Duodenal mucosa (tissue), 2 donors: ENCODE results near the gene MYO1D.

ENCODE experiments used
- H3K27ac ChIP-seq: one replicate; pipeline ENCODE4 v1.7.0; 2013; ENCODE audit warnings: low read depth, low read length
- H3K27me3 ChIP-seq, 2 donors: one replicate each; pipeline ENCODE4 v1.7.0; 2013; ENCODE audit warnings: low read length in 2 of 2, control low read depth in 1 of 2; ENCODE audit not compliant: insufficient read depth in 2 of 2, control insufficient read depth in 1 of 2
- H3K36me3 ChIP-seq, 2 donors: one replicate each; pipeline ENCODE4 v1.7.0; 2013; ENCODE audit warnings: low read length in 2 of 2, control low read depth in 1 of 2; ENCODE audit not compliant: insufficient read depth in 2 of 2, control insufficient read depth in 1 of 2
- H3K4me1 ChIP-seq, 2 donors: one replicate each; pipeline ENCODE4 v1.7.0; 2013; ENCODE audit warnings: low read length in 2 of 2, control low read depth in 1 of 2; ENCODE audit not compliant: insufficient read depth in 2 of 2, control insufficient read depth in 1 of 2
- H3K4me3 ChIP-seq, 2 donors: one replicate each; pipeline ENCODE4 v1.7.0; 2013; ENCODE audit warnings: low read length in 2 of 2, low read depth in 1 of 2
- H3K9ac ChIP-seq, 2 donors: one replicate each; pipeline ENCODE4 v1.7.0; 2013; ENCODE audit warnings: low read length in 2 of 2, low read depth in 1 of 2
- H3K9me3 ChIP-seq, 2 donors: one replicate each; pipeline ENCODE4 v1.7.0; 2013; ENCODE audit warnings: low read length in 2 of 2, control low read depth in 1 of 2; ENCODE audit not compliant: control insufficient read depth in 1 of 2

MYO1D gene

DNA sequence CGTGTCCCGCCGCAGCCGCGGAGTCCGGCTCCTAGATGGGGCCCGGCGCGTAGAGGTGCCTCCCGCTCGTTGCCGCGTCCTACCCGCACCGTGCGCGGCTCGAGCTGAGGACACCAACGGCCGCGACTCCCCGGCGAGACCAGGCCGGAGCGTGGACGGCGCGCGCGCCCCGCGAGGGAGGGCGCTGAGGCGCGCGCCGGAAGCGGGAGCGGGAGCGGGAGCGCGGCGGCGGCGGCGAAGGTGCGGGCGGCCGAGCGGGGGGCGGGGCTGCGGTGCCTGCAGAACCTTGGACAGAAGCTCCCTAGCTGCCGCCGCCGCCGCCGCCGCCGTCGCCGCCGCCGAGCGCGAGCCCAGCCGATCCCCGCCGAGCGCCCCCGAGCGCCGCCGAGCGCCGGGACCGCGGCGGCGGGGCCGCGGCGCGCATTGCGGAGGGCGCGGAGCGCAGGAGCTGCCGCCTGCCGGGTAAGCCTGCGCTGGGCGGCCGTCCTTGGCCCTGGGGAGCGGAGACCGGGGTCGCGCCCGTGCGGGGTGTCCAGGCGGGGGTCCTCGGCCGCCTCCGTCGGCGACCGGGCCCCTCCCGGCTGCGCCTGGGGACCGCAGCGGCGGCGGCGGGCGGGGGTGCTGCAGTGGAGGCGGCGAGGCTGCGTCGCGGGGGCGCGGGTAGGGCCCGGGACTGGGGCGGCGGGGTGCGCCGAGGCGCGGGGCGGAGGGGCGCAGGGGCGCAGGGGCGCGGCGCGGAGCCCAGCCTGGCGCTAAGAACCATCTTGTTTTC, 390.0 kb downstream of the MYO1D start, which contains the start of gene CDK5R1:
CDK5R1 (plus strand) TSS at position 293 of the 772 bp plus-strand sequence. CDS start 628 bp downstream, outside the sequence.
- Histone ChIP-seq H3K27ac (peak within 1 kb of the TSS; percentile 42), H3K27me3 (peaks cover 0 to 3% of the 10 kb centered on the region in 2 donors), H3K36me3 (peaks cover 0 to 7% of the 10 kb centered on the region in 2 donors), H3K4me3 (peak within 1 kb of the TSS; percentile 56 to 62), H3K9me3 (no peaks in the 10 kb centered on the region), H3K9ac (peak within 1 kb of the TSS in 1 of 2 donors; percentile 32), H3K4me1 (peaks cover 6 to 13% of the 10 kb centered on the region in 2 donors)

GRCh38 chr17:32486111-32486700, 390.7 kb downstream of the MYO1D start:
- Histone ChIP-seq H3K4me3 (peak overlapping the region; percentile 47 to 62), H3K27ac (peak overlapping the region; percentile 42), H3K9me3 (no peaks in the 10 kb centered on the region), H3K4me1 (peaks cover 6 to 13% of the 10 kb centered on the region in 2 donors), H3K36me3 (peaks cover 0 to 14% of the 10 kb centered on the region in 2 donors), H3K27me3 (peaks cover 0 to 3% of the 10 kb centered on the region in 2 donors), H3K9ac (no peak overlapping the region)

GRCh38 chr17:32485261-32486110, 391.4 kb downstream of the MYO1D start:
- peaks cover 0 to 3% of the 10 kb centered on the region in 2 donors for H3K27me3 ChIP-seq
- peaks cover 2 to 20% of the 10 kb centered on the region in 2 donors for H3K36me3 ChIP-seq
- H3K4me1 ChIP-seq: peaks cover 6 to 13% of the 10 kb centered on the region in 2 donors
- H3K27ac ChIP-seq: no peak overlapping the region
- no peak overlapping the region for H3K9ac ChIP-seq
- no peaks in the 10 kb centered on the region for H3K9me3 ChIP-seq
- H3K4me3 ChIP-seq: no peak overlapping the region

GRCh38 chr17:32484628-32485027, 392.3 kb downstream of the MYO1D start:
- Histone ChIP-seq H3K36me3 (peaks cover 10 to 25% of the 10 kb centered on the region in 2 donors), H3K27ac (no peak overlapping the region)

DNA sequence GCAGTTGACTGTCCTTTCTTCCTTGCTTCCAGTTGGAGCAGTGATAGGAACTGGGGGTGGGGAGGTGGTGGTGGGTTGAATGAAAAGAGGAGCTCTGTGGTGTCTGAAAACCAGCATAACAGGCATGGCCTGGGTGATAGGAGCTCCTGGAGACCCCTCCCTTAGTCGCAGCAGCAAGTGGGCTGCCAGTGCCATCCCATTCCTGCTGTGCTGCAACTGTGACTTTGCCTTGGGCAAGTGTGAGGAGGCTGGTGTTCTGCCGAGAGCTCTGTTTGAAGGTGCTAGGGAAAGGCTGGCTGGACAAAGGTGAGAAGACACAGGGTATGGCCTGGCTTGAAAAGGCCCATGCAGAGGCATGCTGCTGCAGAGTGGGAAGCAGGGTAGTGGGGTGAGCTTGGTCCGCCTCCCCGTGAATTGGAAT, 392.9 kb downstream of the MYO1D start:
- H3K4me3 ChIP-seq: no peak overlapping the region
- H3K4me1 ChIP-seq: peaks cover 6 to 13% of the 10 kb centered on the region in 2 donors

More at GRCh38 chr17:32484628-32485027, 392.3 kb downstream of the MYO1D start:
- Histone ChIP-seq H3K27me3 (peaks cover 0 to 3% of the 10 kb centered on the region in 2 donors), H3K4me1 (peaks cover 6 to 13% of the 10 kb centered on the region in 2 donors), H3K9me3 (no peaks in the 10 kb centered on the region), H3K9ac (no peak overlapping the region), H3K4me3 (no peak overlapping the region)

DNA sequence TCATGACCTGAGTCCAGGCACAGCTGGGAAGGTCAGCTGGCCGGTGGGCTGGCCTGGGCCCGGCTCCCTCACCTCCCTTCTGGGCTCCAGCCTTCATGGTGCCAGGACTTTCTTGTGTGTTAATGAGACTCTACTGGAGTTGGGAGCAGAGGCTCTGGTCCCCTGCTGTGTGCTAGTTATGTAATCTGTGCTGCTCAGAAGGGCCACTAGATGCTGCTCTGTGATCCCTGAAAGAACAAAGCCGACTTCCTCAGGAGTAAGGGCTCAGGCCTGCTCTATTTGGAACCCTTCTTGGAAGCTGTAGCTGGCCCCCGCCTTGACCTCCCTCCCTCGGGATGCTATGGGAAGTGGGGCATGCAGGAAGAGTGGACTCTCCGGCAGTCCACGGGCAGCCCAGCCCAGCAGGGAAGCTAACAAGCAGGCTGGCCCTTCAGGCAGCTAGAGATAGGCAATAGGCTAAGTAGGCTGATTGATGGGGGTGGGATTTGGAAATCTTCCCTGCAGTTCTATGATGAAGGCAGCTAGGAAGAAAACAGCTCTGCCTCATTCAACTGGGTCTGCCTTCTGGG, 393.4 kb downstream of the MYO1D start:
- H3K27me3 ChIP-seq: peaks cover 0 to 3% of the 10 kb centered on the region in 2 donors
- H3K9ac ChIP-seq: no peak overlapping the region
- peaks cover 19 to 36% of the 10 kb centered on the region in 2 donors for H3K36me3 ChIP-seq
- H3K4me1 ChIP-seq: peaks cover 6 to 13% of the 10 kb centered on the region in 2 donors
- H3K9me3 ChIP-seq: no peaks in the 10 kb centered on the region
- H3K27ac ChIP-seq: peak overlapping the region; percentile 32
- H3K4me3 ChIP-seq: no peak overlapping the region

More for the DNA sequence above, 392.9 kb downstream of the MYO1D start:
- Histone ChIP-seq H3K27ac (no peak overlapping the region), H3K9ac (no peak overlapping the region), H3K9me3 (no peaks in the 10 kb centered on the region), H3K36me3 (peaks cover 14 to 30% of the 10 kb centered on the region in 2 donors), H3K27me3 (peaks cover 0 to 3% of the 10 kb centered on the region in 2 donors)

GRCh38 chr17:32482568-32483320, 394.2 kb downstream of the MYO1D start:
- H3K9ac ChIP-seq: no peak overlapping the region
- H3K27ac ChIP-seq: peak overlapping the region; percentile 7
- H3K9me3 ChIP-seq: no peaks in the 10 kb centered on the region
- H3K4me3 ChIP-seq: no peak overlapping the region
- no peaks in the 10 kb centered on the region for H3K27me3 ChIP-seq
- peaks cover under 1 to 8% of the 10 kb centered on the region in 2 donors for H3K4me1 ChIP-seq
- H3K36me3 ChIP-seq: peaks cover 27 to 44% of the 10 kb centered on the region in 2 donors

DNA sequence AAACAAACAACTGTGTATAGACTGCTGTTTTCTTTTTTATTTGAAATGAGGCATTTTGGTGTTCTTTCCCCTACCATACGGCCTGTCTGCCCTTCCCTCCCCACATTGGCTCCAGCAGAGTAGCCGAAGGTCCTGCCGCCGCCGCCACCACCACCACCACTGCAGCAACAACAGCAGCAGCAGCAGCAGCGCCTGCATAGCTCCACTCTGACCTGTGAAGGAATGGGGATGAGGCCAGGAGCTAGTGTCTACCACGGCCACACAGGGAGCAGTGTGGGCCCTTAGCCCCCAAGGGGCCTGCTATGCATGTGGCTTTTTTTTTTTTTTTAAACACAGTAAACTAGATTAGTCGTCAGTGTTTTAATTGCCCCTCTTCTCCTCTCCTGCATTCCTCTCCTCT, 395.7 kb downstream of the MYO1D start:
- Histone ChIP-seq H3K9me3 (no peaks in the 10 kb centered on the region), H3K27me3 (no peaks in the 10 kb centered on the region), H3K4me1 (peaks cover 0 to 5% of the 10 kb centered on the region in 2 donors), H3K27ac (no peak overlapping the region), H3K9ac (no peak overlapping the region), H3K4me3 (no peak overlapping the region), H3K36me3 (peaks cover 38 to 59% of the 10 kb centered on the region in 2 donors)

DNA sequence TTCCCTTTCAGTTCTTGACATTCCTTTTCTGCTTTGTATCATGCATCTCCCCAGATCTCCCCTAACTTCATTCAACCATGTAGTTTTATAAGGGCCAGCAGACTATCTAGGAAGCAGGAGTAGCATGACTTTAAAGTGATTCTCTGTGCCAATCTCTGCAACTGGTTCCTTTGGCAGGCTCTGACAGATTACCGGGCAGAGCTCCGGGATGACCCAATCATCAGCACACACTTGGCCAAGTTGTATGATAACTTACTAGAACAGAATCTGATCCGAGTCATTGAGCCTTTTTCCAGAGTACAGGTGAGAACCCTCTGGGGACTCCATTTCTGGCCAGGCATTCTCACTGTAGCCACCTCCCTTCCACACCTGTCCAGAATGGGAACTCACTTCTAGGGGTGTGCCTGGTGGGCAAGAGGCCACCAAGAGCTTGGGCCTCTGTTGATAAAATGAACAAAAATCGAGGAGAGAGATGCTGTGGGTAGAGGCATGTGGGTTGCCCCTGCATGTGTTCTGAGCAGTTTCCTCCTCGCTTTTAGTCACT, 397.8 kb downstream of the MYO1D start:
- no peaks in the 10 kb centered on the region for H3K9me3 ChIP-seq
- H3K4me3 ChIP-seq: no peak overlapping the region
- H3K36me3 ChIP-seq: peaks cover 55 to 80% of the 10 kb centered on the region in 2 donors
- no peaks in the 10 kb centered on the region for H3K27me3 ChIP-seq
- no peak overlapping the region for H3K9ac ChIP-seq
- H3K4me1 ChIP-seq: no peaks in the 10 kb centered on the region
- no peak overlapping the region for H3K27ac ChIP-seq
